ENCODE data around the gene HOXB2. TPM values are rescaled to one million over a fixed set of nuclear protein-coding genes. Genes with fewer than 3 reads are reported as not detected.

HOXB2 gene
- total and polyA plus RNA-seq, 9 of the 15 experiments (the other 6 are each of a cell fraction or from before 2014, with no cell fraction given): 2.1 to 97.7 (median 21.2) TPM

- TF ChIP-seq HNRNPK (IDR thresholded peaks at IDR 0.05; ENCODE audit: low read depth, low read length, poor library complexity, severe bottlenecking) (no peak), RBM14 (IDR thresholded peaks at IDR 0.05; ENCODE audit: borderline replicate concordance, insufficient read depth, low read depth, low read length) (no peak), MYC (IDR thresholded peaks at IDR 0.05; ENCODE audit: low read depth, low read length) (no peak), MYC (CRISPR knock-in tag; IDR thresholded peaks at IDR 0.05; ENCODE audit: borderline replicate concordance, low read depth) (no peak; the same call in 1 of the 2 replicates), ZNF165 (CRISPR knock-in tag; IDR thresholded peaks at IDR 0.05; ENCODE audit: borderline replicate concordance) (no peak), PHB (CRISPR knock-in tag; IDR thresholded peaks at IDR 0.05) (no peak), ZNF184 (CRISPR knock-in tag; IDR thresholded peaks at IDR 0.05) (no peak), ZNF589 (CRISPR knock-in tag; IDR thresholded peaks at IDR 0.05; ENCODE audit: low read depth) (no peak), ZFP1 (CRISPR knock-in tag; IDR thresholded peaks at IDR 0.05) (no peak), CREM (IDR thresholded peaks at IDR 0.05; ENCODE audit: low read depth) (no peak), ZNF717 (CRISPR knock-in tag; IDR thresholded peaks at IDR 0.05) (no peak), MAFK (IDR thresholded peaks at IDR 0.05; ENCODE audit: low read length) (no peak), SIX5 (IDR thresholded peaks at IDR 0.05; ENCODE audit: borderline replicate concordance in 1 of 2, insufficient read depth in 1 of 2, low read depth in 1 of 2, low read length in 2 of 2) (no peak), XRCC4 (IDR thresholded peaks at IDR 0.05; ENCODE audit: extremely low read depth, insufficient read depth, insufficient read length) (no peak), EP400 (IDR thresholded peaks at IDR 0.05) (no peak), FOXP1 (CRISPR knock-in tag; IDR thresholded peaks at IDR 0.05) (no peak), TCF3 (CRISPR knock-in tag; IDR thresholded peaks at IDR 0.05) (no peak)
- TF ChIP-seq, protein P1, sequence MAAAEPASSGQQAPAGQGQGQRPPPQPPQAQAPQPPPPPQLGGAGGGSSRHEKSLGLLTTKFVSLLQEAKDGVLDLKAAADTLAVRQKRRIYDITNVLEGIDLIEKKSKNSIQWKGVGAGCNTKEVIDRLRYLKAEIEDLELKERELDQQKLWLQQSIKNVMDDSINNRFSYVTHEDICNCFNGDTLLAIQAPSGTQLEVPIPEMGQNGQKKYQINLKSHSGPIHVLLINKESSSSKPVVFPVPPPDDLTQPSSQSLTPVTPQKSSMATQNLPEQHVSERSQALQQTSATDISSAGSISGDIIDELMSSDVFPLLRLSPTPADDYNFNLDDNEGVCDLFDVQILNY (CRISPR knock-in tag; IDR thresholded peaks at IDR 0.05): no peak
- TF ChIP-seq, protein P2, sequence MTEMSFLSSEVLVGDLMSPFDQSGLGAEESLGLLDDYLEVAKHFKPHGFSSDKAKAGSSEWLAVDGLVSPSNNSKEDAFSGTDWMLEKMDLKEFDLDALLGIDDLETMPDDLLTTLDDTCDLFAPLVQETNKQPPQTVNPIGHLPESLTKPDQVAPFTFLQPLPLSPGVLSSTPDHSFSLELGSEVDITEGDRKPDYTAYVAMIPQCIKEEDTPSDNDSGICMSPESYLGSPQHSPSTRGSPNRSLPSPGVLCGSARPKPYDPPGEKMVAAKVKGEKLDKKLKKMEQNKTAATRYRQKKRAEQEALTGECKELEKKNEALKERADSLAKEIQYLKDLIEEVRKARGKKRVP (CRISPR knock-in tag; IDR thresholded peaks at IDR 0.05): 0 out of 2 replicates have a peak, but pooled peaks have one; percentile 40
- TF ChIP-seq, protein P3, sequence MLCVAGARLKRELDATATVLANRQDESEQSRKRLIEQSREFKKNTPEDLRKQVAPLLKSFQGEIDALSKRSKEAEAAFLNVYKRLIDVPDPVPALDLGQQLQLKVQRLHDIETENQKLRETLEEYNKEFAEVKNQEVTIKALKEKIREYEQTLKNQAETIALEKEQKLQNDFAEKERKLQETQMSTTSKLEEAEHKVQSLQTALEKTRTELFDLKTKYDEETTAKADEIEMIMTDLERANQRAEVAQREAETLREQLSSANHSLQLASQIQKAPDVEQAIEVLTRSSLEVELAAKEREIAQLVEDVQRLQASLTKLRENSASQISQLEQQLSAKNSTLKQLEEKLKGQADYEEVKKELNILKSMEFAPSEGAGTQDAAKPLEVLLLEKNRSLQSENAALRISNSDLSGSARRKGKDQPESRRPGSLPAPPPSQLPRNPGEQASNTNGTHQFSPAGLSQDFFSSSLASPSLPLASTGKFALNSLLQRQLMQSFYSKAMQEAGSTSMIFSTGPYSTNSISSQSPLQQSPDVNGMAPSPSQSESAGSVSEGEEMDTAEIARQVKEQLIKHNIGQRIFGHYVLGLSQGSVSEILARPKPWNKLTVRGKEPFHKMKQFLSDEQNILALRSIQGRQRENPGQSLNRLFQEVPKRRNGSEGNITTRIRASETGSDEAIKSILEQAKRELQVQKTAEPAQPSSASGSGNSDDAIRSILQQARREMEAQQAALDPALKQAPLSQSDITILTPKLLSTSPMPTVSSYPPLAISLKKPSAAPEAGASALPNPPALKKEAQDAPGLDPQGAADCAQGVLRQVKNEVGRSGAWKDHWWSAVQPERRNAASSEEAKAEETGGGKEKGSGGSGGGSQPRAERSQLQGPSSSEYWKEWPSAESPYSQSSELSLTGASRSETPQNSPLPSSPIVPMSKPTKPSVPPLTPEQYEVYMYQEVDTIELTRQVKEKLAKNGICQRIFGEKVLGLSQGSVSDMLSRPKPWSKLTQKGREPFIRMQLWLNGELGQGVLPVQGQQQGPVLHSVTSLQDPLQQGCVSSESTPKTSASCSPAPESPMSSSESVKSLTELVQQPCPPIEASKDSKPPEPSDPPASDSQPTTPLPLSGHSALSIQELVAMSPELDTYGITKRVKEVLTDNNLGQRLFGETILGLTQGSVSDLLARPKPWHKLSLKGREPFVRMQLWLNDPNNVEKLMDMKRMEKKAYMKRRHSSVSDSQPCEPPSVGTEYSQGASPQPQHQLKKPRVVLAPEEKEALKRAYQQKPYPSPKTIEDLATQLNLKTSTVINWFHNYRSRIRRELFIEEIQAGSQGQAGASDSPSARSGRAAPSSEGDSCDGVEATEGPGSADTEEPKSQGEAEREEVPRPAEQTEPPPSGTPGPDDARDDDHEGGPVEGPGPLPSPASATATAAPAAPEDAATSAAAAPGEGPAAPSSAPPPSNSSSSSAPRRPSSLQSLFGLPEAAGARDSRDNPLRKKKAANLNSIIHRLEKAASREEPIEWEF (CRISPR knock-in tag; IDR thresholded peaks at IDR 0.05): no peak
Measured at GRCh38 chr17:48545539-48545938, 630 bp upstream of the HOXB2 start (continued).
